ENCODE results near the gene ALDH1A1.

The ALDH1A1 gene

DNA sequence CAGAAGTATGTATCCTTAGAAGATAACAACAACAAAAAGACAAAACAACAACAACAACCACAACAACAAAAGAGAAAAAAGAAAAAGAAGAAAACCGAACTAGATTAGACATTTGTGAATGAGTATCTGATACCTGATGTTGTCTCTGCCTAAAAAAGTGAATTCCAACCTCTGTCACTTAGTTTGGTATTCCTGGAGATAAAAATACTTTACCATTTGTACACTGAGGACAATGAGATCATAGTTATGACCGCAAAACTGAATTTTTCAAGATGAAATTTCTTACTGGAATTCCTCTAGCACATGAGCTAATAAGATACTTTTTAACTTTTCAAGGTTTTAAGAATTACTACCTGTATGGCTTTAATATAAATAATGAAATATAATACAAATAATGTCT lies 54.5 kb downstream of the ALDH1A1 start (continued):
- TF ChIP-seq, protein P1, sequence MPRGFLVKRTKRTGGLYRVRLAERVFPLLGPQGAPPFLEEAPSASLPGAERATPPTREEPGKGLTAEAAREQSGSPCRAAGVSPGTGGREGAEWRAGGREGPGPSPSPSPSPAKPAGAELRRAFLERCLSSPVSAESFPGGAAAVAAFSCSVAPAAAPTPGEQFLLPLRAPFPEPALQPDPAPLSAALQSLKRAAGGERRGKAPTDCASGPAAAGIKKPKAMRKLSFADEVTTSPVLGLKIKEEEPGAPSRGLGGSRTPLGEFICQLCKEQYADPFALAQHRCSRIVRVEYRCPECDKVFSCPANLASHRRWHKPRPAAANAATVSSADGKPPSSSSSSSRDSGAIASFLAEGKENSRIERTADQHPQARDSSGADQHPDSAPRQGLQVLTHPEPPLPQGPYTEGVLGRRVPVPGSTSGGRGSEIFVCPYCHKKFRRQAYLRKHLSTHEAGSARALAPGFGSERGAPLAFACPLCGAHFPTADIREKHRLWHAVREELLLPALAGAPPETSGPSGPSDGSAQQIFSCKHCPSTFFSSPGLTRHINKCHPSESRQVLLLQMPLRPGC (tag by site-specific recombination; IDR thresholded peaks at IDR 0.05) = no peak
- TF ChIP-seq, protein P2, sequence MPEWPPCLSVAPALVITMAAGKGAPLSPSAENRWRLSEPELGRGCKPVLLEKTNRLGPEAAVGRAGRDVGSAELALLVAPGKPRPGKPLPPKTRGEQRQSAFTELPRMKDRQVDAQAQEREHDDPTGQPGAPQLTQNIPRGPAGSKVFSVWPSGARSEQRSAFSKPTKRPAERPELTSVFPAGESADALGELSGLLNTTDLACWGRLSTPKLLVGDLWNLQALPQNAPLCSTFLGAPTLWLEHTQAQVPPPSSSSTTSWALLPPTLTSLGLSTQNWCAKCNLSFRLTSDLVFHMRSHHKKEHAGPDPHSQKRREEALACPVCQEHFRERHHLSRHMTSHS (tag by site-specific recombination; IDR thresholded peaks at IDR 0.05) = no peak
- TF ChIP-seq, protein P3, sequence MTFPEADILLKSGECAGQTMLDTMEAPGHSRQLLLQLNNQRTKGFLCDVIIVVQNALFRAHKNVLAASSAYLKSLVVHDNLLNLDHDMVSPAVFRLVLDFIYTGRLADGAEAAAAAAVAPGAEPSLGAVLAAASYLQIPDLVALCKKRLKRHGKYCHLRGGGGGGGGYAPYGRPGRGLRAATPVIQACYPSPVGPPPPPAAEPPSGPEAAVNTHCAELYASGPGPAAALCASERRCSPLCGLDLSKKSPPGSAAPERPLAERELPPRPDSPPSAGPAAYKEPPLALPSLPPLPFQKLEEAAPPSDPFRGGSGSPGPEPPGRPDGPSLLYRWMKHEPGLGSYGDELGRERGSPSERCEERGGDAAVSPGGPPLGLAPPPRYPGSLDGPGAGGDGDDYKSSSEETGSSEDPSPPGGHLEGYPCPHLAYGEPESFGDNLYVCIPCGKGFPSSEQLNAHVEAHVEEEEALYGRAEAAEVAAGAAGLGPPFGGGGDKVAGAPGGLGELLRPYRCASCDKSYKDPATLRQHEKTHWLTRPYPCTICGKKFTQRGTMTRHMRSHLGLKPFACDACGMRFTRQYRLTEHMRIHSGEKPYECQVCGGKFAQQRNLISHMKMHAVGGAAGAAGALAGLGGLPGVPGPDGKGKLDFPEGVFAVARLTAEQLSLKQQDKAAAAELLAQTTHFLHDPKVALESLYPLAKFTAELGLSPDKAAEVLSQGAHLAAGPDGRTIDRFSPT (tag by site-specific recombination; IDR thresholded peaks at IDR 0.05) = no peak
- TF ChIP-seq HOXC10 (CRISPR knock-in tag; IDR thresholded peaks at IDR 0.05) (no peak), ZNF776 (tag by site-specific recombination; IDR thresholded peaks at IDR 0.05; ENCODE audit: borderline replicate concordance) (no peak)
- TF ChIP-seq, protein P4, sequence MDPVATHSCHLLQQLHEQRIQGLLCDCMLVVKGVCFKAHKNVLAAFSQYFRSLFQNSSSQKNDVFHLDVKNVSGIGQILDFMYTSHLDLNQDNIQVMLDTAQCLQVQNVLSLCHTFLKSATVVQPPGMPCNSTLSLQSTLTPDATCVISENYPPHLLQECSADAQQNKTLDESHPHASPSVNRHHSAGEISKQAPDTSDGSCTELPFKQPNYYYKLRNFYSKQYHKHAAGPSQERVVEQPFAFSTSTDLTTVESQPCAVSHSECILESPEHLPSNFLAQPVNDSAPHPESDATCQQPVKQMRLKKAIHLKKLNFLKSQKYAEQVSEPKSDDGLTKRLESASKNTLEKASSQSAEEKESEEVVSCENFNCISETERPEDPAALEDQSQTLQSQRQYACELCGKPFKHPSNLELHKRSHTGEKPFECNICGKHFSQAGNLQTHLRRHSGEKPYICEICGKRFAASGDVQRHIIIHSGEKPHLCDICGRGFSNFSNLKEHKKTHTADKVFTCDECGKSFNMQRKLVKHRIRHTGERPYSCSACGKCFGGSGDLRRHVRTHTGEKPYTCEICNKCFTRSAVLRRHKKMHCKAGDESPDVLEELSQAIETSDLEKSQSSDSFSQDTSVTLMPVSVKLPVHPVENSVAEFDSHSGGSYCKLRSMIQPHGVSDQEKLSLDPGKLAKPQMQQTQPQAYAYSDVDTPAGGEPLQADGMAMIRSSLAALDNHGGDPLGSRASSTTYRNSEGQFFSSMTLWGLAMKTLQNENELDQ (tag by site-specific recombination; IDR thresholded peaks at IDR 0.05; ENCODE audit: low read depth) = no peak

DNA sequence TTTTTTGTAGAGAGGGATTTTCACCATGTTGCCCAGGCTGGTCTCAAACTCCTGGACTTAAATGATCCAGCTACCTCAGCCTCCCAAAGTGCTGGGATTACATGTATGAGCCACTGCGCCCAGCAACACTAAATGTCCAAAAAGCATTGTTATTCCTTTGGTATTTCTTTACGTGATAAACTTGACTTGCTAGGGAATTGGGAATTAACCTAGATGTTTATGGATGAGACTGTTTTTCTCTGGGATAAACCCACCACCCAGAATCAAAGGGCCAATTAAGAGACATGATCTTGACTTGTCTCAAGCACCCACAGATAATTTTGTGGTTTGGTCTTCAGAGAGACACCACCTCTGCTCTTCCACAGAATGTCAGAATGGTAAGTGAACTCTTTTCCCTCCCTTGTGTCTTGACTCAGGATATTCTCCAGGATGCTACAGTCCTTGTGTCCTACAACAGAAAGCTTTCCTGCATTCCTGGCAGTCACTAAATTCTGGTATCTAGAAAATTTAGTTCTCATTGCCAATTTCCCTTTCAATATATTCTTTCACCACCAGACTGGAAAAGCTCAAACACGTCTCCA lies 55.7 kb downstream of the ALDH1A1 start:
- CTCF ChIA-PET = interaction anchor here (0.5 kb wide), 1 partner anchor 859 kb away, joined by 3 read pairs; no protein-coding TSS in a partner anchor
- no peak overlapping the region for H3K4me3 ChIP-seq (ENCODE audit: low read depth, low read length)

DNA sequence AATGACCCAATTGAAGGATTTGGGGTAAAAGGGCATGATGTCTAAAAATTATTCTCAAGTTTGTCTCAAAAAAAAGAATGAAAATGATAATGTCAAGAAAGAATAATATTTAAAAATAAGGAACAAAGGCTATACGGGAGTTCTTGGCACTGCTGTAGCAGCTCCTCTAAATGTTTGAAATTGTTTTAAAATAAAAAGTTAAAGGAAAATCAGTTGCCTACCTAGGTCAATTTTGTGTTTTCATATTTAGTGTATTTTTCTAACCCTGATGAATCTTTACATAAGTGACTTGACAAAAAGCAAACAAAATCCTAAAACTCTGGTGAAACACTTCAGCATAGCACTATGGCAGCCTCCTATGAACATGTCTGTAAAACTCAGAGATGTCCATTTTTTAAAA lies 56.4 kb downstream of the ALDH1A1 start:
- H3K36me3 ChIP-seq (ENCODE audit: control insufficient read depth in 2 of 2, insufficient read depth in 1 of 2, low read length in 2 of 2) = no peaks in the 10 kb centered on the region
- ChIA-PET CTCF (no interaction called here), POLR2A (no interaction called here)
- no peak overlapping the region for H3K27ac ChIP-seq (ENCODE audit: extremely low read depth, low read depth, low read length)
- no peak overlapping the region for H3K4me3 ChIP-seq (ENCODE audit: low read depth, low read length)
- no peaks in the 10 kb centered on the region for H3K4me1 ChIP-seq (ENCODE audit: control insufficient read depth, insufficient read depth, low read length)
- H3K9me3 ChIP-seq (ENCODE audit: control insufficient read depth, insufficient read depth, low read depth, low read length) = no peaks in the 10 kb centered on the region
- TF ChIP-seq, protein P5, sequence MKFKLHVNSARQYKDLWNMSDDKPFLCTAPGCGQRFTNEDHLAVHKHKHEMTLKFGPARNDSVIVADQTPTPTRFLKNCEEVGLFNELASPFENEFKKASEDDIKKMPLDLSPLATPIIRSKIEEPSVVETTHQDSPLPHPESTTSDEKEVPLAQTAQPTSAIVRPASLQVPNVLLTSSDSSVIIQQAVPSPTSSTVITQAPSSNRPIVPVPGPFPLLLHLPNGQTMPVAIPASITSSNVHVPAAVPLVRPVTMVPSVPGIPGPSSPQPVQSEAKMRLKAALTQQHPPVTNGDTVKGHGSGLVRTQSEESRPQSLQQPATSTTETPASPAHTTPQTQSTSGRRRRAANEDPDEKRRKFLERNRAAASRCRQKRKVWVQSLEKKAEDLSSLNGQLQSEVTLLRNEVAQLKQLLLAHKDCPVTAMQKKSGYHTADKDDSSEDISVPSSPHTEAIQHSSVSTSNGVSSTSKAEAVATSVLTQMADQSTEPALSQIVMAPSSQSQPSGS (tag by site-specific recombination; IDR thresholded peaks at IDR 0.05; ENCODE audit: low read depth) = no peak
- TF ChIP-seq ZFP37 (tag by site-specific recombination; IDR thresholded peaks at IDR 0.05) (no peak), ZNF391 (tag by site-specific recombination; IDR thresholded peaks at IDR 0.05; ENCODE audit: borderline replicate concordance, low read depth) (no peak), IKZF3 (tag by site-specific recombination; IDR thresholded peaks at IDR 0.05) (no peak), ZNF548 (tag by site-specific recombination; IDR thresholded peaks at IDR 0.05) (no peak), ZBTB1 (tag by site-specific recombination; IDR thresholded peaks at IDR 0.05) (no peak), ZNF175 (tag by site-specific recombination; IDR thresholded peaks at IDR 0.05) (no peak), ZFP3 (tag by site-specific recombination; IDR thresholded peaks at IDR 0.05; ENCODE audit: low read depth) (no peak)
- TF ChIP-seq, protein P6, sequence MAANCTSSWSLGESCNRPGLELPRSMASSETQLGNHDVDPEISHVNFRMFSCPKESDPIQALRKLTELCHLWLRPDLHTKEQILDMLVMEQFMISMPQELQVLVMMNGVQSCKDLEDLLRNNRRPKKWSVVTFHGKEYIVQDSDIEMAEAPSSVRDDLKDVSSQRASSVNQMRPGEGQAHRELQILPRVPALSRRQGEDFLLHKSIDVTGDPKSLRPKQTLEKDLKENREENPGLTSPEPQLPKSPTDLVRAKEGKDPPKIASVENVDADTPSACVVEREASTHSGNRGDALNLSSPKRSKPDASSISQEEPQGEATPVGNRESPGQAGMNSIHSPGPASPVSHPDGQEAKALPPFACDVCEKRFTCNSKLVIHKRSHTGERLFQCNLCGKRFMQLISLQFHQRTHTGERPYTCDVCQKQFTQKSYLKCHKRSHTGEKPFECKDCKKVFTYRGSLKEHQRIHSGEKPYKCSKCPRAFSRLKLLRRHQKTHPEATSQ (tag by site-specific recombination; IDR thresholded peaks at IDR 0.05) = no peak

More for the DNA sequence above, 55.7 kb downstream of the ALDH1A1 start:
- H3K36me3 ChIP-seq (ENCODE audit: control insufficient read depth in 2 of 2, insufficient read depth in 1 of 2, low read length in 2 of 2) = no peaks in the 10 kb centered on the region
- TF ChIP-seq ZNF366 (tag by site-specific recombination; conservative IDR thresholded peaks at IDR 0.05) (no peak), SALL2 (tag by site-specific recombination; IDR thresholded peaks at IDR 0.05; ENCODE audit: borderline replicate concordance) (no peak), ZNF600 (tag by site-specific recombination; IDR thresholded peaks at IDR 0.05) (no peak), ZNF677 (tag by site-specific recombination; IDR thresholded peaks at IDR 0.05) (no peak), ZEB2 (tag by site-specific recombination; IDR thresholded peaks at IDR 0.05) (no peak), ZNF114 (tag by site-specific recombination; IDR thresholded peaks at IDR 0.05) (no peak), ZNF23 (tag by site-specific recombination; IDR thresholded peaks at IDR 0.05; ENCODE audit: borderline replicate concordance) (no peak)
- TF ChIP-seq, protein P6 (tag by site-specific recombination; IDR thresholded peaks at IDR 0.05) = no peak
- H3K27ac ChIP-seq (ENCODE audit: extremely low read depth, low read depth, low read length) = no peak overlapping the region
- H3K9me3 ChIP-seq (ENCODE audit: control insufficient read depth, insufficient read depth, low read depth, low read length) = no peaks in the 10 kb centered on the region
- POLR2A ChIA-PET = no interaction called here
- H3K4me1 ChIP-seq (ENCODE audit: control insufficient read depth, insufficient read depth, low read length) = no peaks in the 10 kb centered on the region

Measured in HEK293 (cell line).